Activated T-cell treated with anti-CD3 and anti-CD28 coated beads for 1 hour (primary cell): Measurements from ENCODE around the gene S100A16.
"Not testable (repeated sequence)": the region's sequence is repeated elsewhere in the genome, so short reads cannot be mapped to it uniquely, and the experiment has no call there.

Experiments used
- DNase-seq: peaks from one replicate; pipeline ENCODE4 v3.0.0-alpha.2; 2020; ENCODE audit warnings: low read depth

S100A16 gene

DNA sequence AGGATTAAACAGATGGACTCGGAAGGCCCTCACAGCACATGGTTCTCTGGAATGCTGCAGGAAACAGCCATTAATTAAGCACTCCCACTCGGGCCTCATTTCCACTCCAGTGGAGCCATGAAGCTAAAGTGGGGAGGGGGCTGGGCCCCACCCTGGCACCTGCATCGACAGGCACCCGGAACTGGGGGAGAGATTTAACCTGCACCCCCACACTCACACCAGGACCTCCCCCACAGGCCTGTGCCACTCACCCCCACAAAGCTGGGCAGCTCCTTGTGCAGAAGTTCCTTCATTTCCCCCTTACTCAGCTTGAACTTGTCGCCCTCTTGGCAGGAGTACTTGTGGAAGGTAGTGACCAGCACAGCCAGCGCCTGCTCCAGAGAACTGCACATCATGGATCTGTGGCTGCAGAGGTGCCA is 49.4 kb downstream of the S100A16 start:
- DNase-seq, result no peak

- DNase-seq, result not testable (repeated sequence)
Measured at GRCh38 chr1:153562021-153562420, 50.9 kb downstream of the S100A16 start.

DNA sequence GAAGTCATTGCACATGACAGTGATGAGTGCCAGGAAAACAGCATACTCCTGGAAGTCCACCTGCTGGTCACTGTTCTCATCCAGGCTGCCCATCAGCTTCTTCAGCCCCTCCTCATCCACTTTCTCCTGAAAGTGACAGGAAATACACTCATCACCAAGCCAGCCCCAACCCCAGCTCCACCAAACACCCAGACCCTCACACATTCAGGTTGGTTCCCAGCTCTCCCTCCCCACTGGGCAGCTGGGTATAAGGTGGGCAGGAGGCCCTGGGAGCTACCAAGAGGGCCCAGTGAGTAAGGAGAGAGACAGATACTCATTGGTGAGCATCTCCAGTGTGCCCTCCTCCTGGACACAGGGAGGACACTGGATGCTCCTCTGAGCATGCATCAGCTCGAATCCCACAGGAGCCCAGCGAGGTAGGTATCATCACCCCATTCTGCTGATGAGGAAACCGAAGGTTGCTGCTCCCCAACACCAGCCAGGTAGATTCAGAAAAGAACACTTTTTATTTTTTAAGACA is 51.4 kb downstream of the S100A16 start:
- DNase-seq, result no peak

DNA sequence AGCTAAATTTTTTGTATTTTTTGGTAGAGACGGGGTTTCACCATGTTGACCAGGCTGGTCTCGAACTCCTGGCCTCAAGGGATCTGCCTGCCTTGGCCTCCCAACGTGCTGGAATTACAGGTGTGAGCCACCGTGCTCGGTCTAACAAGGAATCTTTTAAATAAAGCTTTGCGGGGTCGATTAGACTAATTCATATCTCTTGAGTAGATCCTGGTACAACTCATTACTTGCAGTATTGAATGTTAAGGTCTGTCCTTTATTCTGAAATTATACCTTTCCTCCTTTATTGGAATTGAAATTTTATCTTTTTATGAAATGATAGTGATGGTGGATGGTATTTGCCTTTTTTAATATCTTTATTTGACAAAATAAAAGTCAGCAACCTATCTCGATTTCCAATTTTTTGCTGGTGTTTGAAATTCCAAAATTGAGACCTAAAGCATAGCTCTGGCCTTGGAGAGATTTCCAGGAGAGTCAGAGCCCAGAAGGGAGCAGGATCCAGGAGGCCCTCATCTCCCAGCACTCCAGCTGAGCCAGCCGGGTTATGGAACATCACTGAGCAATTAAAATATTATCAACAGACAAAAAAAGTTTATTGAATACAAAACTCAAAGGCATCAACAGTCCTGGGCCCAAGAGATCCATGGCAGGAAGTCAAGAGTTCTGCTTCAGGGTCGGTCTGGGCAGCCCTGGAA is 52.0 kb downstream of the S100A16 start:
- DNase-seq, result no peak

GRCh38 chr1:153560241-153560640 is 52.7 kb downstream of the S100A16 start:
- DNase-seq, result no peak

GRCh38 chr1:153557877-153558276 is 55.1 kb downstream of the S100A16 start:
- no peak for DNase-seq
